Motor neuron (in vitro differentiated cells): ENCODE data around the gene CLEC10A. TPM values are rescaled to one million over a fixed set of nuclear protein-coding genes. Genes with fewer than 3 reads are reported as not detected.
"Not testable (repeated sequence)": the region's sequence is repeated elsewhere in the genome, so short reads cannot be mapped to it uniquely, and the experiment has no call there.

ENCODE experiments used
- ATAC-seq, 8 experiments: fragments of 200-7000 bp; cut with Tn5 transposase; replicated peaks in 6 of 8; 2 replicates each; pipeline ENCODE4 v1.8.0; 2021; ENCODE audit warnings: mild to moderate bottlenecking in 8 of 8, moderate library complexity in 8 of 8
- H3K27ac ChIP-seq, 2 donors: fragments of 250-450 bp; sonication (Bioruptor Pico); 2 replicates each; pipeline ENCODE4 v1.9.0; 2021; ENCODE audit warnings: antibody characterized with exemption in 2 of 2, mild to moderate bottlenecking in 2 of 2, moderate library complexity in 1 of 2
- H3K4me1 ChIP-seq, 2 donors: fragments of 250-450 bp; sonication (Bioruptor Pico); replicated peaks in 1 of 2; 2 replicates each; pipeline ENCODE4 v1.6.1; 2021; ENCODE audit warnings: antibody characterized with exemption in 2 of 2, mild to moderate bottlenecking in 2 of 2, moderate library complexity in 1 of 2
- H3K4me3 ChIP-seq, 5 donors: fragments of 250-450 bp; sonication (Bioruptor Pico); 2 replicates each; pipeline ENCODE4 v1.9.0; 2021; ENCODE audit warnings: antibody characterized with exemption in 5 of 5, mild to moderate bottlenecking in 5 of 5, moderate library complexity in 4 of 5
- WGBS, 10 experiments: fragments of 450-650 bp; shearing (Covaris generic); methylation state at CpG; one replicate each; pipeline ENCODE4 v1.0.0; 2022; 5-methylcytosine and 5-hydroxymethylcytosine counted together
- in situ Hi-C, 9 experiments: fragments of 400-800 bp; cut with MboI; loops; one replicate each; pipeline ENCODE4 v1.15.0; 2021; ENCODE audit warnings: low sequenced_read_pairs in 9 of 9, low pct_unique_long_range_greater_than_20kb in 2 of 9; ENCODE audit not compliant: unreplicated experiment in 9 of 9
- total RNA-seq, 8 experiments: library from RNA; unstranded; fragments of 300-600 nt; gene quantifications; 2 replicates each; pipeline versions ENCODE4 v1.2.3 to v1.2.4, GENCODE V29; 2022

Gene CLEC10A
- total RNA-seq, 8 experiments from 2014 or later = 0.09 to 0.38 (median 0.36) TPM; not detected in 5

GRCh38 chr17:7102421-7102820 lies 22.4 kb upstream of the CLEC10A start:
- in situ Hi-C loops = no loop called here
- Histone ChIP-seq H3K4me1 (no peaks in the 10 kb centered on the region), H3K27ac (no peak overlapping the region), H3K4me3 (no peak overlapping the region)
- 20 to 86% (median 70%) methylated on average over 1 to 4 of the region's 6 CpGs; no CpG with 5 or more reads in 5 of the 10 experiments for WGBS, 10 experiments
- no peak for ATAC-seq

GRCh38 chr17:7101531-7101930 lies 21.5 kb upstream of the CLEC10A start:
- WGBS, 10 experiments = 41 to 85% (median 69%) methylated on average over 2 to 9 of the region's 14 CpGs; no CpG with 5 or more reads in 6 of the 10 experiments
- Histone ChIP-seq H3K27ac (no peak overlapping the region), H3K4me1 (no peaks in the 10 kb centered on the region), H3K4me3 (no peak overlapping the region)
- in situ Hi-C loops = no loop called here
- ATAC-seq = no peak

- WGBS, 10 experiments = 16 to 90% (median 60%) methylated on average over 1 to 6 of the region's 50 CpGs; no CpG with 5 or more reads in 5 of the 10 experiments
- ATAC-seq, H3K4me3 ChIP-seq, H3K27ac ChIP-seq, H3K4me1 ChIP-seq, in situ Hi-C loops: not testable (repeated sequence)
These were observed 20.8 kb upstream of the CLEC10A start for GRCh38 chr17:7100641-7101379.

GRCh38 chr17:7098802-7099459 lies 18.9 kb upstream of the CLEC10A start:
- Histone ChIP-seq H3K27ac (no peak overlapping the region), H3K4me1 (no peaks in the 10 kb centered on the region), H3K4me3 (no peak overlapping the region)
- no peak for ATAC-seq
- in situ Hi-C loops = no loop called here
- 43 to 95% (median 76%) methylated on average over 1 to 10 of the region's 13 CpGs; no CpG with 5 or more reads in 1 of the 10 experiments for WGBS, 10 experiments

GRCh38 chr17:7097940-7098339 lies 17.9 kb upstream of the CLEC10A start:
- H3K4me1 ChIP-seq = no peaks in the 10 kb centered on the region
- 20 to 88% (median 52%) methylated on average over 3 to 5 of the region's 5 CpGs; no CpG with 5 or more reads in 2 of the 10 experiments for WGBS, 10 experiments
- ATAC-seq = no peak
- in situ Hi-C loops = no loop called here
- no peak overlapping the region for H3K27ac ChIP-seq
- no peak overlapping the region for H3K4me3 ChIP-seq

- in situ Hi-C loops = no loop called here
- peak in 1 of 8 experiments; percentile 80 for ATAC-seq
- Histone ChIP-seq H3K4me3 (no peak overlapping the region), H3K27ac (no peak overlapping the region), H3K4me1 (no peaks in the 10 kb centered on the region)
- 83 to 100% (median 100%) methylated on average over 1 of the region's 1 CpG; no CpG with 5 or more reads in 3 of the 10 experiments for WGBS, 10 experiments
These were observed 15.6 kb upstream of the CLEC10A start for GRCh38 chr17:7095625-7096024.

- 3 to 100% (median 72%) methylated on average over 1 to 8 of the region's 10 CpGs; no CpG with 5 or more reads in 3 of the 10 experiments for WGBS, 10 experiments
- no peak for ATAC-seq
- Histone ChIP-seq H3K27ac (no peak overlapping the region), H3K4me3 (no peak overlapping the region), H3K4me1 (no peaks in the 10 kb centered on the region)
- in situ Hi-C loops = no loop called here
These were observed 14.6 kb upstream of the CLEC10A start for GRCh38 chr17:7094652-7095019.

- H3K4me1 ChIP-seq = not testable (repeated sequence)
- WGBS, 10 experiments = 0 to 88% (median 78%) methylated on average over 3 to 13 of the region's 28 CpGs
These were observed 11.4 kb upstream of the CLEC10A start for GRCh38 chr17:7091311-7092005.

GRCh38 chr17:7089570-7089969 lies 9.5 kb upstream of the CLEC10A start:
- H3K27ac ChIP-seq, H3K4me3 ChIP-seq, H3K4me1 ChIP-seq, ATAC-seq, in situ Hi-C loops: not testable (repeated sequence)
- WGBS, 10 experiments = 20 to 100% (median 87%) methylated on average over 1 to 6 of the region's 6 CpGs; no CpG with 5 or more reads in 3 of the 10 experiments

More at GRCh38 chr17:7091311-7092005, 11.4 kb upstream of the CLEC10A start:
- H3K4me3 ChIP-seq, ATAC-seq, H3K27ac ChIP-seq, in situ Hi-C loops: not testable (repeated sequence)

GRCh38 chr17:7088442-7088841 lies 8.4 kb upstream of the CLEC10A start:
- H3K4me1 ChIP-seq, in situ Hi-C loops, H3K27ac ChIP-seq, H3K4me3 ChIP-seq, ATAC-seq: not testable (repeated sequence)
- 14 to 100% (median 58%) methylated on average over 1 to 3 of the region's 4 CpGs; no CpG with 5 or more reads in 5 of the 10 experiments for WGBS, 10 experiments

- no peak overlapping the region for H3K27ac ChIP-seq
These were observed 4.0 kb upstream of the CLEC10A start for GRCh38 chr17:7084088-7084487.

GRCh38 chr17:7083592-7083991 lies 3.5 kb upstream of the CLEC10A start:
- WGBS, 10 experiments = 5 to 100% (median 60%) methylated on average over 1 to 4 of the region's 4 CpGs; no CpG with 5 or more reads in 1 of the 10 experiments
- Histone ChIP-seq H3K4me1 (peaks cover 0 to 4% of the 10 kb centered on the region in 2 donors), H3K27ac (no peak overlapping the region), H3K4me3 (no peak overlapping the region)
- no peak for ATAC-seq
- in situ Hi-C loops = no loop called here

More at GRCh38 chr17:7084088-7084487, 4.0 kb upstream of the CLEC10A start:
- Histone ChIP-seq H3K4me3 (no peak overlapping the region), H3K4me1 (peaks cover 0 to 4% of the 10 kb centered on the region in 2 donors)
- ATAC-seq = no peak
- 5 to 100% (median 48%) methylated on average over 2 to 7 of the region's 7 CpGs for WGBS, 10 experiments
- in situ Hi-C loops = no loop called here
